GM19455 (cell line): ENCODE results near the gene OXCT2.
"Not testable (repeated sequence)": the region's sequence is repeated elsewhere in the genome, so short reads cannot be mapped to it uniquely, and the experiment has no call there.

Experiments used
- ATAC-seq: cut with Tn5 transposase; IDR thresholded peaks from one replicate; pipeline ENCODE4 v1.9.1; 2021; ENCODE audit not compliant: unreplicated experiment

The OXCT2 gene

GRCh38 chr1:39763619-39764374 is 7.4 kb downstream of the OXCT2 start:
- not testable (repeated sequence) for ATAC-seq

- ATAC-seq, result no peak
Measured at GRCh38 chr1:39762550-39763540, 8.3 kb downstream of the OXCT2 start.

- ATAC-seq, result no peak
Measured at GRCh38 chr1:39761557-39762260, 9.4 kb downstream of the OXCT2 start.

- no peak for ATAC-seq
Measured at GRCh38 chr1:39761016-39761415, 10.1 kb downstream of the OXCT2 start.

- no peak for ATAC-seq
Measured at GRCh38 chr1:39760074-39761008, 10.8 kb downstream of the OXCT2 start.

- no peak for ATAC-seq
Measured at GRCh38 chr1:39759436-39759726, 11.8 kb downstream of the OXCT2 start.

GRCh38 chr1:39758556-39759435 is 12.4 kb downstream of the OXCT2 start:
- ATAC-seq, result no peak

- no peak for ATAC-seq
Measured at GRCh38 chr1:39757501-39757900, 13.6 kb downstream of the OXCT2 start.

GRCh38 chr1:39755965-39756659 is 15.0 kb downstream of the OXCT2 start:
- no peak for ATAC-seq

- no peak for ATAC-seq
Measured at GRCh38 chr1:39754906-39755504, 16.1 kb downstream of the OXCT2 start.

GRCh38 chr1:39754026-39754570 is 17.1 kb downstream of the OXCT2 start:
- ATAC-seq, result no peak

- ATAC-seq, result no peak
Measured at GRCh38 chr1:39753132-39754025, 17.8 kb downstream of the OXCT2 start.

GRCh38 chr1:39752703-39753102 is 18.4 kb downstream of the OXCT2 start:
- no peak for ATAC-seq

- ATAC-seq, result no peak
Measured at GRCh38 chr1:39751595-39751994, 19.6 kb downstream of the OXCT2 start.

GRCh38 chr1:39745016-39745670 is 26.0 kb downstream of the OXCT2 start:
- ATAC-seq, result no peak

GRCh38 chr1:39738622-39739366 is 32.4 kb downstream of the OXCT2 start, which contains the start of gene PPIE:
TSS of gene PPIE (plus strand) at chr1:39738882. CDS start at chr1:39738901, 19 bp downstream.
- ATAC-seq, result peak; percentile 86
